Inferior parietal cortex (tissue), 1 donor: ENCODE results near the gene SDK1.
"Not testable (repeated sequence)": the region's sequence is repeated elsewhere in the genome, so short reads cannot be mapped to it uniquely, and the experiment has no call there.

Experiments
- DNase-seq: peaks from one replicate; pipeline ENCODE4 v3.0.0-alpha.2; 2016; ENCODE audit errors: extremely low spot score

Gene SDK1

DNA sequence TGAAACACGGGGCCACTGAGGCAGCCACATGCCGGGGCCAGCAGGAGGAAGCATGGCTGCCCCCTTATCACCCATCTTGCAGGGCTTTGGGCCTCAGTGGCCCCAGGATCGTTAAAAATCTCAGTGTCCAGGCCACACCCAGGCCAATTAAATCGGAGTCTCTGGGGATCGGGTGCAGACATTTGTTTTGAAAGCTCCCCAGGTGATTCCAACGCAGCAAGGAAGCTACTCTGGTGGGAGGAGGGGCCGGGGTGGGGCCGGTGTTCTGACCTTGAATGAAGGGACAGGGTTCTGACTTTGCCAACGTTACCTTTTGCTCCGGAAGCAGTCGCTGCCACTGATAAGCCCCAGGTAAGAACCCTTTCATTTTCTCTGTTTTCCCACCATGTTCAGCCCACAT is 968.7 kb downstream of the SDK1 start:
- no peak for DNase-seq

DNA sequence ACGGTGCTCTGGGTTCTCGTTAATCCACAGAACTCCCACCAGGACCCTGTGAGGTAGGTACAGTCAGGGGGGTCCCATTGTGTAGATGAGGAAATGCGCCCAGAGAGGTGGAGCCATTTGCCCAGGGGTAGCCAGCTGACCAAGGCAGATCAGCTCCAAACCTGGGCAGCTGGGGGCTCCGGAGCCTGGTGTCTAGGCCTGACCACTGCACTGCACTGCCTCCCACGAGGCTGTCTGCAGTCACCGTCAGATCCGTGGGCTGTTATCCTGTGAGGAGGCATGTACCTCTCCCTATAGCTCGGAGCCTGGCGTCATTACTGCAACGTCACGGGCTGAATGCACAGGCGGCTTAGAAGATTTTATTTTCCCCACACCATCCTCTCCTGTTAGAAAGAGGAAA is 969.2 kb downstream of the SDK1 start:
- no peak for DNase-seq

DNA sequence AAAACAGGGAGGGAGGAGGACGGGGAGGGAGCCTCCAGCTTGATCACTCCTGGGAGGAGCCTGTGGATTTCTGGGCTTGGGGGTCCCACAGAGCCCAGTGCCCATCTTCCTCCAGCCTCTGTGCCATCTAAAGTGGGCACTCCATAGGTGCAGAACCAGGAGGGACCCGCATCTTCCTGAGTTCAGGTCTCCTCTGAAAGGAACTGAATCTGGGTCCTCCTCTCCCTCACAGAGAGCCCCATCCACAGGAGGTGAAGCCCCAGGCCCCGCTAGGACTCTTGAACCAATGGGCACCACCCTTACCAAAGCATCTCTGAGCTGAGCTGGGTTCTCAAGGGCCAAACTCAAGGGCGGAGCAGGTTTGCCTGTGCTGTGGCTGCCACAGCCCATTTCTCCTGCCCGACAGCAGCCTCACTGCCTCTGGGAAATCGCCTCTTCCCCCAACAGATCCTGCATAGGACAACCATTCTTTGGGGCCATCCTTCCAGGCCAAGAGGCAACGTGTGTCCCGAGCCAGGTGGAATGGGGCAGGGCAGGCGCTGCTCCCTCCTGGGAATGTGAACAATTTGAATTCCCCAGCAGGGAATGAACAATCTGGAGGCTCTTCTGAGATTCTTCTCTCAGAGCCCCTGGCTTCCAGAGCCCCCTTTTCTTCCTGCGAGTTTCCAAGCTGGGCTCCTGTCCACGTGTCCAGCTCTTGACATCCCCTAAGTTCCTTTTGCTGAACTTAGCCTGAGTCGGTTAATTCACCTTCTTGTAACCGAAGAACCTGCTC is 970.1 kb downstream of the SDK1 start:
- DNase-seq, result no peak

DNA sequence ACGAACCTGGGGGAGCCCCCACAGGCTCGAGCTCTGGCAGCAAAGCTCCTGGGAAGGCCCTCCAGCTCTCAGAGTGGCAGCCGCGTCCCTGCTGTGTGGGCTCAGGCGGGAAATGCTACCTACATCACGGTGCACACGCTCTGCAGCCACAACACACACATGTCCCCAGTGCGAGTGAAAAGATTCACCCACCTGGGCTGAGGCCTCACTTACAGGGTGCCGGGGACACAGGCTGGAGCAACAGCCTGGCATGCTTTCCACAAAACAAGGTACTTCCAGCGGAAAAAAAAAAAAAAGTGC is 970.6 kb downstream of the SDK1 start:
- DNase-seq, result no peak

DNA sequence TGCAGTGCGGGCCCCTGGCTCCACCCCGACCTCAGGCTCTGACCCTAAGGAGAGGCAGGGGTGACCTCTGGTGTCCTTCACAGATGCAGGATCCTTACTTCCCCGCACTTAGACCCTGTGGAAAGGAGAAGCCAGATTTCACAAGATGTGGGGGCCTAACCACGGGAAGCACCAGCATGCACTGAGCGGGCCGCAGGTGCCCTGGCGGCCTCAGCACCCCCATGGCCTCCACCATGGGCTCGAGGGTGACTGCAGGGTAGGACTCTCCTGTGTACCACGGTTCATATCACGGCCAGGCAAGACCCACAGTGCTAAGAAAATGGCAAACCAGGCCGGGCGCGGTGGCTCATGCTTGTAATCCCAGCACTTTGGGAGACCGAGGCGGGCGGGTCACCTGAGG is 971.1 kb downstream of the SDK1 start:
- no peak for DNase-seq

DNA sequence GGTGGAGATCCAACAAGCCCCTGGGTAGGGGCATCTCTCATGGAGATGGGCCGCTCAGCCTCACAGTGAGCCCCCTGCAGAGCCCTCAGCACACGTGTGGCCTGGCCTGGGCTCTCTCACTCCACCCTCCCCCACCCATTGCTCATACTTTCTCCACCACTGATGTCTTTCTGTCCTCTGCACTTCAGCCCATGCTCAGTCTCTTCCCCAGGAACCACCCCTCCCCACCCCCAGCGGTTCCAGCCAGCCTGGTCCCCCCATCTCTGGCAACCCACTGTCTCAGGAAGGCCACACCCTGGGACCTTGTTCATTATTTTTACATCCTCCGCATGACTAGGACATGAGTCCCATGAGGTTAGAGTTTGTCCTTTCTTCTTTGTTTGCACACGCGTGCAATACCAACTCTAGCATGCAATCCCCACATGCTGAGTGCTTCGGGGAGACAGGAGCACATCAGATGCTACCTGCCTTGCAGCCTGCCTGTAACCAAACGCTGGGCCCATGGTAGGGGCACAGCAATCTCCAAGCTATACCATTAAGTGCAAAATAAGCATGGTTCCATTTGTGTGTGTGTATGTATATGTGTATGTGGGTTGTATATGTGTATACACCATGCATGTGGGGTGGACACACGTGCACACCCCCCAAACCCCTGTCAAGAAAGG is 972.6 kb downstream of the SDK1 start:
- no peak for DNase-seq

DNA sequence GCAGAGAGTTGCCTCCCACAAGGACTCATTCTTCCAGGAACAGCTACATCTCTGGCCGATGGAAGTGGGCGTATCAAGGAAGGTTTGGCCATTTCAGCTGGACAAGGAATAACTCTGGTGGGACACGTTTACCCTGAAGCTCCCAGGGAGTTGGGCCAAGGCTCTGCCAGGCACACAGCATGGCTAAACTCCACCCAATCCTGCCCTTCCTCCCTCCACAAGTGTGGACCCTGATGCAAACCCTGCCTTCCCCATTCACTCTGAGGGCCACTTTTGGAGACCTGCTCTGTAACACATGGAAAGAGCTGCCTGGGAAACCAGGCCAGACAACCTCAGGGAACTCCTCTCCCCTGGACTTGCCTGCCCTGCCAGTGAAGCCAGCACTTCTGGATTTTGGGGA is 973.2 kb downstream of the SDK1 start:
- no peak for DNase-seq

DNA sequence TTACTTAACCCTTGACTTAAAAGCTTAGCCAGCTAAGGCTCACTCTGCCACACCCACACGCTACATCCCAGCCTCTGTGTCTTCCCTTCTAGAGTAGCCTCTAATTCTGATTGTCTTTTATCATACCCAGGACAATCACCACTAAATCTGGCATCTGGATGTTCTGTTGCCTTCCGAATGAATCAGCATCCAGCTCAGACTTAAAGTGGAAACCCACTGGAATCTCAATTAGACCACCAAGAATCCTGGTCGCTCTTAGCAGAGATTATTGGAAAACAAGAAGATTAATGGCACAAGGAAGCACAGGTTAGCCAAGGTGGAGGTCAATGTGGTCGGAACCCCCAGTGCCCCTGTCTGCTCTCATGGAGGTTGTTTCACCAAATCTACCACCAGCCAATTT is 976.9 kb downstream of the SDK1 start:
- DNase-seq, result no peak

DNA sequence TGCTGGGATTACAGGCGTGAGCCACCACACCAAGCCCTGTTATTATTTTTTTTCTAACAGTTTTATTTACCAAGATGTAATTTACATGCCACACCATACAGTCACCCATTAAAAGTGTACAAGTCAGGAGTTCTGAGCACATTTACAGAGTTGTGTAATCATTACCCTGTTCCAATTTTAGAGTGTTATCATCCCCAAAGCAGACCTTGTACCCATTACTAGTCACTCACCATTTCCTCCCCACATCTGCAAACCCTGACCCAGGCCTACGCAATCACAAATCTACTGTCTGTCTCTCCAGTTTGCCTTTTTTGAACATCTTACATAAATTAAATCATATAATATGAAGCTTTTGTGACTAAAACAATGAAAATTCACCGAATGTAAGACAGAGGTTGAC is 978.2 kb downstream of the SDK1 start:
- no peak for DNase-seq

DNA sequence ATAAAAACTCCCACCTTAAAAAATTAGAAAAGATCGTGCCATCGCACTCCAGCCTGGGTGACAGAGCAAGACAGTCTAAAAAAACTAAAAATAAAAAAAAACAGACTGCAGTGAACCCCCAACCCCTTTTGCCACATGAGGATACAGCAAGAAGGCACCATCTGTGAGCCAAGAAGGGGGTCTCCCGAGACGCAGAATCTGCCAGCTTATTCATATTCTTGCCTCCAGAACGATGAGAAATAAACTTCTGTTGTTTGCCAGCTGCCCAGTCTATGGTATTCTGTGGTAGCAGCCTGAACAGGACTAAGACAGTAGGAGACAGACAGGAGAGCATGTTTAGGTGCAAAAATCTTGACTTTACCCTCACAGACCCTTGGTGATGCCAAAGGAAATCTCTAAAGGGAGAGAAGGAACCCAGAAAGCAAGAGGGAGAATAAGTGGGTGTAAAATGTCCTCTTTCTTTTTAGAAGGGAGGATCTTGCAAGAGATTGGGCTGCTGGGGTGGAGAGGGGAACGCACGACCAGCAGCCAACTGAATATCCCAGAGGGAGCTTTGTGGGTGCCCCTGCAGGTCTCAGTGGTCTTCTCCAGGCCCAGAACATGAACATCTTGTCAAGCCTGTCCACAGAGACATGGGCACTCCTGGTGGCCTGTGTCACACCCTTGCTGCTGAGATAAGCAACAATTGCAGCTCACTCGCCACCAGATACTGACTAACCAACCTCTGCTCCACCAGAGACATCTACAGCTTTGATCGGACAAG is 980.4 kb downstream of the SDK1 start:
- DNase-seq, result no peak

DNA sequence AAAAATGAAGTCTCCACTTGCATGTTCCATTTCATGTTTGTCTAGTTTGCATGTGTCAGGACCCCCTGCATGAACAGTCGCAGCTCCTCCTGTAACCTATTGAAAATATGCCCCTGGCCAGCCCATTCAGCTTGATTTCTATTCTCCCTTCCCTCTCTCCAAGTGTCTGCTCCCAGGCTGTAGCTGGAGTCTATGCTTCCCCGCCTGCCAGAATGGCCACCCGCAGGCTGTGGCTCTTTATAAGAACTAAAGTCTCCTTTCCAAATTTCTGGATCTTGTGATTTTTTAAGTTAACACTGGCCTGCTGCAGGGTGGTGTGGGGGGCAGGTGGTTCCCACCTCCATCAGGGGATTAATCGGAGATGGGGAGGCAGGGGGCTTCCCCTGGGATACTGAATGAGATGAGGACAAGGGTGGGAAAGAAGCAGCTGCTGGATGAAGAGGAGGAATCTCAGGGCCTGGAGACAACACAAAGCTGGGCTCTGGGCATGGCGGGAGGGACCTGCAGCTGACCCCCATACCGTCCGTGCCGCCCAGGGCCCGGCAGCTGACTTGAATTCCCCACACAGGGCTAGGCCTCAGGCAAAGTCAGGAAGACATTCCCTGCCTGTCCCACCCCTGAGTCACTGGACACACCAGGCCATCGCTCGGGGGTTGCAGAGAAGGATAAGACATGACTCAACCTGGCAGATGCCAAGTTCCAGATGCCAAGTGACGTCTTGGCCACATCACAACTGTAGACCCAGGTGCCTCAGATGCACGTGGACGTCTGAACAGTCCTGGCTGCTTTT is 981.6 kb downstream of the SDK1 start:
- DNase-seq, result no peak

DNA sequence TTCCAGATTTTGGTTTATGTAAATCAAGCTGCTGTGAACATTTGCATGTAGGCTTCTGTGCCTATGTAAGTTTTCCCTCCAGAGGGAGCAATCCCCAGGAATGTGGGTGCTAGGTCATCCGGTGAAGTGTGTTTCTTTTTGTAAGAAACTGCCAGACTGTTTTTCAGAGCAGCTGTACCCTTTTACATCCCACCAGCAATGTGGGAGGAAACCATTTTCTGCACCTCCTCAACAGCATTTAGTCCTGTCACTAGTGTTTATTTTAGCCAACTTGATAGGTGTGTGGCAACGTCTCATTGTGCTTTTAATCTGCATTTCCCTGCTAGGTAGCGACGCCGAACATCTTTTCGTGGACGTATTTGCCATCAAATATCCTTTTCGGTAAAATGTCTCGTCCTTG is 985.3 kb downstream of the SDK1 start:
- DNase-seq, result no peak

DNA sequence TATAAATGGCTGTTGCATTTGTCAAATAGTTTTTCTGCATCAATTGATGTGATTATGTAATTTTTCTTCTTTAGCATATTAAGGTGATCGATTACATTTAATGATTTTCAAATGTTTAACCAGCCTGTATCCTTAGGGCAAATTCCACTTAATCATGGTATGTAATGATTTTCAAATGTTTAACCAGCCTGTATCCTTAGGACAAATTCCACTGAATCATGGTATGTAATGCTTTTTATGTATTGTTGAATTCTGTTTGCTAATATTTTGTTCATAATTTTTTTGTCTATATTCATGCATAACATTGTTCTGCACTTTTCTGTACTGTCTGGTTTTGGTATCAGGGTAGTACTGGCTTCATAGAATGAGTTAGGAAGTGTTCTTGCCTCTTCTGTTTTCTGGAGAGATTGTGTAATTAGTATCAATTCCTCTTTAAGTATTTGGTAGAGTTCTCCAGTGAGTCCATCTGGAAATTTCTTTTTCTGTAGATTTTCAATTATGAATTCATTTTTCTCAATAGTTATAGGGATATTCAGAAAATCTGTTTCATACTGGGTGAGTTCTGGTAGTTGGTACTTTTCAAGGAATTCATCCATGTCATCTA is 987.8 kb downstream of the SDK1 start:
- DNase-seq, result no peak

DNA sequence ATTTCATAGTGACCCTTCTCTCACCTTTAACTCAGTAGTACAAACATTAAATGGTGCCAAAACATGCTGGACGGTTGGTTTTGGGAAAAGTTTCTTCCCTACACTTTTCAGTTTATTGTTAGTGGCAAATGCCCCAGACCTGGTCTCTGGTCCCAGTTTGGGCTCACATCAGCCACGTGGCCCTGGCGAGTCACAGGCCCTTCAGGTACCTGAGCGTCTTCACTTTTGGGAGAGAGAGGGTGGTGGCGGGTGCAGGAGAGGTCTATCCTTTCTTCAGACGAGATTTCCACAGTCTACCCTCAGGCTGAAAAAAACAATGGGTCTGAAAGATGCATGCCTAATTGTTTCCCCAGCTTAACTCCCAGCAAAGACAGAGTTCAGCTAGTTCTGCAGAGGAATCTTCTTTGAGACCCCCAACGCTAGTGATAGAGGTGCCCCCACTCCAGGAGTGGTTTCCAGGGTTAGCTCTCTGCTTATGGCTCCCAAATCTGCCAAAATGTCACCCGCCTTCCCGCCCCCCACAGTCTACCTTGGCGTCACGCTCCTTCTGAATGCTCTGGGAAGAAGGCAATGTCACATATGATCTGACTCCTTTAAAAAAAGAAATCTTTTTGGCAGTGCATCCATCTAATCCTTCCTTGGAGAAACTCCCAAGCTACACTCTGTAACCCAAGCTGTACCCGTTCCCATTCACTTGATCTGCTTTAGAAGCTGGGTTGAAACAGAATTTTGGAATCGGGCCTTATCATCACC is 996.3 kb downstream of the SDK1 start:
- no peak for DNase-seq

DNA sequence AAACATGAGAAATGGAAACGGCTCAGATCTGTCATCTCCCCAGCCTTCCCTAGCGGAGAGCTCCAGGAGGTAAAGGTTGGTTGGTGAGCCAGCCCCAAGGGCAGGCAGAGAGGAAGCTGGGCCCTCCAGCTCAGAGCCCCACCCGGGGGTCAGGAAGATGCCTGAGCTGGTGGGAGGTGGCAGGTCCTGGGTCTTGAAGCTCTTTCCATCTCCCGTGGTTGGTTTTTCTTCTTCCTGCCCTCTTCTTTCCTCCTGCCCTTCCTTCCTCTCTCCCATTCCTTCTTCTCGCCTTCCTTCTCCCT is 996.8 kb downstream of the SDK1 start:
- no peak for DNase-seq

DNA sequence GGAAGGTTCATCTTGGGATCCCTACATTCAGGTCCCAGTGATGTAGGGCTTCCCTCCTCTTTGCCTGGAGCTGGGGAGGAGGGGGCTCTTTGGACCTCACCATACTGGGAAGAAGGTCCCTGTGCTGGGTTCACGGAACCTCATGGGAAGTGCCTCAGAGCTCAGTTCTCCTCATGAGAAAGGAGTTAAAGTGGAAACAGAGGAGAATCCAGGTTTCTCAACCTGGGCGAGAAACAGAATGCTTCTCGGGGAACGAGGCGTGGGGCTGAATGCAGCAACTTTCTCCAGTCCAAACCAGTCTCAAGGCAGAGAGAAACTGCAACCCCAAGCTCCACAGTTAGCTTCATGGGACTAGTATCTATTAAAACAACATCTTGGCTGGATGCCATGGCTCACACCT is 998.4 kb downstream of the SDK1 start:
- no peak for DNase-seq

DNA sequence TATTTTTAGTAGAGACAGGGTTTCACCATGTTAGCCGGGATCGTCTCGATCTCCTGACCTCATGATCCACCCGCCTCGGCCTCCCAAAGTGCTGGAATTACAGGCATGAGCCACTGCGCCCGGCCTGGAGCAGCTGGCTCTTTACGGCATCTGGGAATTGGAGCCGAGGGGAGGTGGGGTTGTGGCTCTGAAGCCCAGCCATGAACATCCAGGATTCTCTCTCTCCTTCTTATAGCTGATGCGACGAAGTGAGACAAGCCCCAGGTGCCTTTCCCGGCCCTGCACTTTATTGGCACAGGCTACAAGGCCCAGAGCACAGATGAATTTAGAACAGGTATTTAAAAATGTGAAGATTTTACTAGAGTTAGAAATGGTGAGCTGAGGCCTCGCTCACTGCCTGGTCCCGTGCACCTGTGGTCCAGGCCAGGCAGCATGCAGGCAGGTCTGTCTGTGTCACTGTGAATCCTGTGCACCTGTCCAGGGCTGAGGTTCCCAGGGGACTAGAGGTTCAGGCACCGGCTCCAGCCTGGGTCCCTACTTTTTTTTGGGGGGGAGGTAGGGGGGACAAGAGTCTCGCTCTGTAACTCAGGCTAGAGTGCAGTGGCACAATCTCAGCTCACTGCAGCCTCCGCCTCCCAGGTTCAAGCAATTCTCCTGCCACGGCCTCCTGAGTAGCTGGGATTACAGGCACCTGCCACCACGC is 1001.3 kb downstream of the SDK1 start:
- no peak for DNase-seq

DNA sequence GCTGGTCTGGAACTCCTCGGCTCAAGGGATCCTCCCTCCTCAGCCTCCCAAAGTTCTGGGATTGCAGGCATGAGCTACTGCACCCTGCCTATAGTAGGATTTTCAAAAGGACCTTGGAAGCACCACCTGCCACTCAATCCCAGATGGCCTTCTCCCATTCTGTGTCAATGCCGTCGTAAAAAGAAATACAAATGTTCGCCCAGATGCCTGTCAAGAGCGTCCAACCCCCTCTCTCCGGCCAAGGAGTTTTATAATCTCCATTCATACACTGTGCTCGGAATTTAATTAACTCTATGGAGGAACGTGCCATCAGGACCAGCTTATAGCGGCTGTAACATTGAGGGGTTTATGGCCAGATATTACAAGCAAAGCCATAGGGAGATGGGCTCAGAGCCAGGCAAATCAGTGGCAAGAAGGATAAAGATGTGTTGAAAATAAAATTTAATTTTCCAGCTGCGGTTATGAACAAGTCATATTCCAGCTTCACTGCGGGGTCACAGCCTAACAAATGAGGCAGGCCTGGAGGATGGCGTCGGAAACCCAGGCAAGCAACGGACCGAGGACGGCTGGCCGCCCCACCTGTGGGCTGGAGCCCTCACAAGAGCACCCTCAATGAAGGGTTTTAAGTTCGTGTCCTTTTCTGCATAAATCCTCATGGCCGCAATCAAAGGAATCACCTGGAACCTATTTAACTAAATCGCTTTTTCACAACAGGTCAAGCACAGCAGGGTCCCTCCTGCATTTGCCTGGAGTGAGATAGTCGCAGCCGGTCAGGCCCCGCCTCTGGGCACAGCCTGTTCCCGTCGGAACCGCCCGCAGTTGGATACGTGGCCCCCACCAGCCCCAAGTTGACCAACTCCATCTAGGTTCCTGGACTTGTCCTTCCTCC is 1006.5 kb downstream of the SDK1 start:
- no peak for DNase-seq

DNA sequence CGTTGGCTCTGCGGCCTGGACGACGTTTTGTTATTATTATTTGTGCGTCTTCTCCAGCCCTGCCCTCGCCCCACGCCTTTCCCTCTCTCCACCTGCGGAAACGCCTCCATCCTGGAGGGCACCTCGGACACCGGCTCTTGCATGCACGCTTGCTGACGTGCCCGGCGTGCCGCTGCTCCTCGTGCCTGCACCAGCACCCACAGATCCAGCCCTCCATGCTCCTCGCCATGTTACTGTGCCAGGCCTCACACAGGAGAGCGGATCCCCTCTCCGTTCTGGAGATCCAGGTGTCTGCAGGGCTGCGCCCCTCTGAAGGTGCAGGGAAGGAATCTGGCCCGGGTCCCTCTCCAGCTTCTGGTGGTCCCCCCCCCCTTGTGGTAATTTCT is 1007.1 kb downstream of the SDK1 start:
- DNase-seq, result no peak

DNA sequence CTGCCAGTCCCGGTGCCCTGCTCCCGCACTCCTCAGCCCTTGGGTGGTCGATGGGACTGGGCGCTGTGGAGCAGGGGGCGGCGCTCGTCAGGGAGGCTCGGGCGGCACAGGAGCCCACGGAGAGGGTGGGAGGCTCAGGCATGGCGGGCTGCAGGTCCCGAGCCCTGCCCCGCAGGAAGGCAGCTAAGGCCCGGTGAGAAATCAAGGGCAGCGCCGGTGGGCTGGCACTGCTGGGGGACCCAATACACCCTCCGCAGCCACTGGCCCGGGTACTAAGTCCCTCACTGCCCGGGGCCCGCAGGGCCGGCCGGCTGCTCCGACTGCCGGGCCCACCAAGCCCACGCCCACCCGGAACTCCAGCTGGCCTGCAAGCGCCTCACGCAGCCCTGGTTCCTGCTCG is 1012.9 kb downstream of the SDK1 start:
- not testable (repeated sequence) for DNase-seq
